Brain pericyte (primary cell): ENCODE measurements around the gene CCDC142.
"Not testable (repeated sequence)": the region's sequence is repeated elsewhere in the genome, so short reads cannot be mapped to it uniquely, and the experiment has no call there.

Experiments used
- DNase-seq: peaks from one replicate; pipeline ENCODE4 v3.0.0-alpha.2; 2012; ENCODE audit warnings: low read depth, low spot score

Gene CCDC142

GRCh38 chr2:74464406-74464805 lies 18.4 kb downstream of the CCDC142 start:
- no peak for DNase-seq

GRCh38 chr2:74462786-74463105 lies 20.1 kb downstream of the CCDC142 start:
- no peak for DNase-seq

- DNase-seq: no peak
These were observed 20.6 kb downstream of the CCDC142 start for GRCh38 chr2:74462054-74462785.

GRCh38 chr2:74461187-74462053 lies 21.4 kb downstream of the CCDC142 start:
- DNase-seq: no peak

- not testable (repeated sequence) for DNase-seq
These were observed 22.6 kb downstream of the CCDC142 start for GRCh38 chr2:74460187-74460586.

- DNase-seq: not testable (repeated sequence)
These were observed 23.2 kb downstream of the CCDC142 start for GRCh38 chr2:74459503-74460118.

- no peak for DNase-seq
These were observed 23.8 kb downstream of the CCDC142 start for GRCh38 chr2:74458938-74459363.

GRCh38 chr2:74458132-74458937 lies 24.5 kb downstream of the CCDC142 start, which contains the start of gene WBP1:
WBP1 (plus strand) TSS chr2:74458438; CDS start chr2:74458603, 165 bp downstream.
- peak; percentile 100 for DNase-seq

GRCh38 chr2:74457549-74458131 lies 25.2 kb downstream of the CCDC142 start:
- no peak for DNase-seq

GRCh38 chr2:74457129-74457548 lies 25.7 kb downstream of the CCDC142 start:
- DNase-seq: no peak

- peak; percentile 95 for DNase-seq
These were observed 27.9 kb downstream of the CCDC142 start, which contains the start of gene INO80B for GRCh38 chr2:74454654-74455511. INO80B (plus strand) TSS chr2:74455087; CDS start chr2:74455117, 30 bp downstream.

GRCh38 chr2:74450570-74451190 lies 32.1 kb downstream of the CCDC142 start:
- no peak for DNase-seq

GRCh38 chr2:74448771-74449170 lies 34.0 kb downstream of the CCDC142 start:
- DNase-seq: no peak

- DNase-seq: no peak
These were observed 35.4 kb downstream of the CCDC142 start for GRCh38 chr2:74447230-74447999.

GRCh38 chr2:74444498-74445318 lies 38.1 kb downstream of the CCDC142 start:
- no peak for DNase-seq

- DNase-seq: not testable (repeated sequence)
These were observed 40.1 kb downstream of the CCDC142 start for GRCh38 chr2:74442483-74443297.
